Glutamatergic neuron (in vitro differentiated cells): ENCODE results near the gene MCAM. TPM values are rescaled to one million over a fixed set of nuclear protein-coding genes. Genes with fewer than 3 reads are reported as not detected.

Experiments
- DNase-seq: peaks from one replicate; pipeline ENCODE4 v3.0.0; 2022
- H3K27ac Mint-ChIP-seq: one replicate; pipeline ENCODE4 v1.8.0; 2020; ENCODE audit warnings: mild to moderate bottlenecking, mixed read lengths, inconsistent platforms; ENCODE audit not compliant: unreplicated experiment
- H3K27me3 Mint-ChIP-seq: one replicate; pipeline ENCODE4 v1.8.0; 2020; ENCODE audit warnings: mild to moderate bottlenecking, moderate library complexity, mixed read lengths, inconsistent platforms; ENCODE audit not compliant: unreplicated experiment
- H3K36me3 Mint-ChIP-seq: one replicate; pipeline ENCODE4 v1.8.0; 2020; ENCODE audit warnings: mild to moderate bottlenecking, mixed read lengths, inconsistent platforms; ENCODE audit not compliant: unreplicated experiment
- H3K4me1 Mint-ChIP-seq: one replicate; pipeline ENCODE4 v1.8.0; 2020; ENCODE audit warnings: mild to moderate bottlenecking, low read depth, mixed read lengths, inconsistent platforms; ENCODE audit not compliant: unreplicated experiment
- H3K4me3 Mint-ChIP-seq: one replicate; pipeline ENCODE4 v1.8.0; 2020; ENCODE audit warnings: mild to moderate bottlenecking, mixed read lengths, inconsistent platforms; ENCODE audit not compliant: unreplicated experiment
- H3K9me3 Mint-ChIP-seq: one replicate; pipeline ENCODE4 v1.8.0; 2020; ENCODE audit warnings: mild to moderate bottlenecking, moderate library complexity, mixed read lengths, inconsistent platforms; ENCODE audit not compliant: unreplicated experiment
- CTCF ChIP-seq: fragments of 200-600 bp; sonication (generic); IDR thresholded peaks from one replicate; pipeline ENCODE4 v1.5.0; 2021; ENCODE audit not compliant: partially characterized antibody, unreplicated experiment
- total RNA-seq: library from RNA; stranded (reverse); fragmentation: NEBNext Ultra II Directional; extraction: Animal tissue kit (Norgen Biotek cat#: 25700); gene quantifications from one replicate; pipeline ENCODE4 v1.2.1, GENCODE V29; 2021; ENCODE audit not compliant: unreplicated experiment

MCAM gene
- total RNA-seq, 1 donor from 2014 or later = 11.4 TPM

GRCh38 chr11:119320776-119321524, 4.0 kb upstream of the MCAM start:
- Mint-ChIP-seq H3K36me3 (no peaks in the 10 kb centered on the region), H3K27me3 (peaks cover 2% of the 10 kb centered on the region), H3K27ac (no peak overlapping the region), H3K4me1 (peaks cover 8% of the 10 kb centered on the region), H3K4me3 (peak overlapping the region; percentile 83), H3K9me3 (peaks cover 1% of the 10 kb centered on the region)
- TF ChIP-seq CTCF = no peak
- peak; percentile 66 for DNase-seq

- peak overlapping the region; percentile 46 for H3K4me3 Mint-ChIP-seq
- H3K27me3 Mint-ChIP-seq = peaks cover 2% of the 10 kb centered on the region
- no peak for TF ChIP-seq CTCF
- no peaks in the 10 kb centered on the region for H3K36me3 Mint-ChIP-seq
- no peak overlapping the region for H3K27ac Mint-ChIP-seq
- H3K4me1 Mint-ChIP-seq = peaks cover 8% of the 10 kb centered on the region
- DNase-seq = peak; percentile 54
- H3K9me3 Mint-ChIP-seq = peaks cover 1% of the 10 kb centered on the region
Measured at GRCh38 chr11:119320240-119320775, 3.4 kb upstream of the MCAM start.

GRCh38 chr11:119319700-119320239, 2.8 kb upstream of the MCAM start:
- DNase-seq = no peak
- H3K36me3 Mint-ChIP-seq = no peaks in the 10 kb centered on the region
- H3K27ac Mint-ChIP-seq = no peak overlapping the region
- TF ChIP-seq CTCF = no peak
- peak overlapping the region; percentile 47 for H3K4me3 Mint-ChIP-seq
- H3K27me3 Mint-ChIP-seq = peaks cover 2% of the 10 kb centered on the region
- peaks cover 8% of the 10 kb centered on the region for H3K4me1 Mint-ChIP-seq
- no peaks in the 10 kb centered on the region for H3K9me3 Mint-ChIP-seq

GRCh38 chr11:119319136-119319699, 2.3 kb upstream of the MCAM start:
- DNase-seq = no peak
- Mint-ChIP-seq H3K9me3 (no peaks in the 10 kb centered on the region), H3K27ac (peak overlapping the region; percentile 55), H3K36me3 (no peaks in the 10 kb centered on the region), H3K4me3 (no peak overlapping the region), H3K4me1 (peaks cover 8% of the 10 kb centered on the region), H3K27me3 (peaks cover 2% of the 10 kb centered on the region)
- TF ChIP-seq CTCF = no peak
